GM21381 (cell line): Measurements from ENCODE around the gene UNC13D.
"Not testable (repeated sequence)": the region's sequence is repeated elsewhere in the genome, so short reads cannot be mapped to it uniquely, and the experiment has no call there.

Experiments
- ATAC-seq: cut with Tn5 transposase; IDR thresholded peaks from one replicate; pipeline ENCODE4 v1.9.1; 2021; ENCODE audit warnings: mild to moderate bottlenecking, moderate library complexity; ENCODE audit not compliant: unreplicated experiment

Gene UNC13D

DNA sequence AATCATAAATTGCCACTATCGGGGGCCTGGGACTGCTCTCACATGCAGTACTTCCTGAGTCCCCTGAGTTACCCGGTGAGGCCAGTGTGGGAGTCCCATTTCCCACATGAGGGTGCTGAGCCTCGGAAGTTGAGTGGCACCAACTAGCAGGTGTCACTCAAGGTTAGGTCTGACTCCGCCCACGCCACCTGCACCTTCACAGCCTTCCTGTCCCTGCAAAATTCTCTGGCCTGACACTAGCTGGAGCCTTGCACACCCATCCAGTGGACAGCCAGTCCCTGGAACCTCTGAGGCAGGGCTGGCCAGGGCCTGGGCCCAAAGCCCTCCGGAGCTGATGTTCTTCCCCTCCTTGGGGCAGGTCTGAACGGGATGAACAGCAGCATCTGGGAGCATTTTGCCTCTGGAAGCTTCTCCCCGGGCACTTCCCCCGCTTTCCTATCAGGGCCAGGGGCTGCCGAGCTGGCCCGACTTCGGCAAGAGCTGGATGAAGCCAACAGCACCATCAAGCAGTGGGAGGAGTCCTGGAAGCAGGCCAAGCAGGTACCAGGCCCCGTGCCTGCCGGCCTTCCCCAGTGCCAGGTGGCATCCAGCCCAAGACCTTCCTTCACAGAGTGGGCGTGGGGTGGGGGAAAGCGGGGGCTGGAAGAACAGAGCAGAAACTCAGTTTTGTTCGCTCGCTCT lies 21.9 kb downstream of the UNC13D start:
- ATAC-seq, result no peak

DNA sequence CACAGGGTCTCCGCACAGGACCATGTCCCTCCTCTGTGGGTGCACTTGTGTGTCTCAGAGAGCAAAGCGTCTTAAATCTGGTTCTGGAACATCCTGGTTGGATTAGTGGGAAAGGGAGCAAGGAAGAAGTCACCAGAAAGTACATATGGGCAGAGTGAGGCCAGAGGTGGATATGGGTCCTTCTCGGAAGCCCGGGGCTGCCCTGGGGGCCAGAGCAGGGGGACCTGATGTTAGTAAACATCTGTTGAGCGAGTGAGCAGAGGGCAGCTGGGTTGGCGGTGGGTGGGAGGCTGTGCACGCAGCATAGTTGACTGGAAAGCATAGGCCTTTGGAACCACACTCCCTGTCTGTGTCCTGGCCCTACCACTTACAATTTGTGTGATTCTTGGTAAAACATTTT lies 22.7 kb downstream of the UNC13D start:
- no peak for ATAC-seq

DNA sequence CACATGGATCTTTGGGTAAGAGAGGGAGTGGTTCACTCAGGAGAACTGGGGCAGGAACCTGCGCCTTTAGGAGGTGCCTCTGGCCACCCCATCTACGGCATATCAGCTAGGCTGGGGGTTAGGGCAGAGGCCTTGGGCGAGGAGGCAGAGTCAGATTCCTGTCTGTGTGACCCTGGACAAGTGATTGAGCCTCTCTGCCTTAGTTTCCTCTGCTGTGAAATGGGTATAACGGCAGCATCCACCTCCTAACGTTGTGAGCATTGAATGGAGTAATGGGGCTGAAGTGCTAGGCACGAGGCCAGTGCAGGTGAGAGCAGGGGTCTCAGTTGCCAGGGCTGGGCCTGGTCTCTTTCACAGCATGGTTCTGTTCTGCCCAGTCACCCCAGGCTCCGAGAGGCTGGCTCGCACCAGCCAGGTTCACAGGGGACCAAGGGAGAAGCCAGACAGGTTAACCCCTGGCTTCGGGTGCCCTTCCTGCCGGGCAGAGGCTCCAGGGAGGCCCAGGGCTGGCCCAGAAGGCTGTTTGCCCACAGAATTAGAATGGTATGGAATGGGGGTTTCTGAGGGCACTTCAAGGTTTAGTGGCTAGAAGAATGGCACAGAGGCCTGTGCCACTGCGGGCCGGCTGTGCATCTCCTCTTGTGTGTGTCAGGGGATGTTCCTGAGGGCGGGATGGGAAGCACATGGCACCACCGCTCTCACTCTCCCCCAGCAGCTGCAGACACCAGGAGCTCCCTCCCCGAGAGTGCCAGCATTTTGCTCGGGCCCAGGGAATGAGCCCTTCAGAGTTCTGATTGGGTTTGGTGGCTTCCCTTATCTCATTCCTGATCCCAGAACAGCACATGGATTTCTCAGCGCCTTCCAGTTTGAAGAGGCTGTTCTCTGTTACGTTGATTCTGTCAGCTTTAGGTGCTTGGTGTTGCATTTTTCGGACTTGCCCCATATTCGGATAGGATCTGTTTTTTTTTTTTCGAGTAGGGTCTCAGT lies 23.8 kb downstream of the UNC13D start:
- no peak for ATAC-seq

DNA sequence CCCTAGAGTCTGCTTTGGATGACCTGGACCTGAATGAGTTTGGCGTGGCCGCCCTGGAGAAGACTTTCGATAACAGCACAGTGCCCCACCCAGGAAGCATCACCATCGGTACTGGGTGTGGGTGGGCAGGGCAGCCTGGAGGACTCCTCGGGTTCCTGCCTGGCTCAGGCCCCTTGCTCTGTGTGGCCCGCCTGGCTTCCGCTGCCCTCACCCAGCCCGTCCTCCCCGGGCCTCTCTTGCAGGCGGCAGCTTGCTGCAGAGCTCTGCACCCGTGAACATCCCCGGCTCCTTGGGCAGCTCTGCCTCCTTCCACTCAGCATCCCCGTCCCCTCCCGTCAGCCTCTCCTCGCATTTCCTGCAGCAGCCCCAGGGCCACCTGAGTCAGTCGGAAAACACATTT lies 24.5 kb downstream of the UNC13D start:
- ATAC-seq, result no peak

DNA sequence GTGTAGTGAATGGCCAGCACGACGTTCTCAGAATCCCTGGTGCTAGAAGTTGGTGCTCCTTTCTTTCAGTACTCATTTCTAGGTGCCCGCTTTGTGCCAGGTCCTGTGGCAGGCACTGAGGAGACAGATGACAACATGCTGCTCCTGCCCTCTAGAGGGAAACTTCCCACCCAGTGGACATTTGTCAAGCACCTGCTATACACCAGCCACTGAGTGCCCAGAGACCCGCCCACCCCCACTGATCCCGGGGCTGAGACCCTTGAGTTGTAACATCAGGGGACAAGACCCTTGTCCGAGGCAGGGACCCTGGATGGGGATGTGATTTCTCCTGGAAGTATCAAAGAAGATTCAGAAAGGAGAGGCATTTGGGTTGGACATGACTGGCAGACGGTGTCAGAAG lies 25.1 kb downstream of the UNC13D start:
- no peak for ATAC-seq

DNA sequence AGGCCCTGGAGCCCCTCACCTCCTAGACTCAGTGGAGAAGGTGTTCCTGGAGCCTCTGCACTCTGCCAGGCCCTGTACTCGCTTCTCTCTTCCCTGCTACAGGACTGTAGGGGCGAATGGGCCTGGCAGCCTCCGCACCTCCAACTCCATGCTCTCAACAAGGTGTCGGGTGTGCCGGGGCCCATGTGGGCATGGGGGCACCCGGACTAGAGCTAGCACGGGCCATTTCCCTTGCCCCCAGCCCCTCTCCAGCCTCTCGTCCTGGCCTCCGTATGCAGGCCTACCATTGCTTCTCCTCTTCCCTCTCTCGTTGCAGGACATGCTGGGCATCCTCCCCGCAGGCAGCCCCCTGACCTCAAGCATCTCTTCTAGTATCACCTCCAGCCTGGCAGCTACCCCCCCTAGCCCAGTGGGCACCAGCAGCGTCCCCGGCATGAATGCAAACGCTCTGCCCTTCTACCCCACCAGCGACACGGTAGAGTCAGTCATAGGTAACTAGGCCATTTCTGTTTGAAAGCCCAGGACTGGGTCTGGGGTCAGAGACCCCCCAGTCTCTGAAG lies 25.8 kb downstream of the UNC13D start:
- no peak for ATAC-seq

DNA sequence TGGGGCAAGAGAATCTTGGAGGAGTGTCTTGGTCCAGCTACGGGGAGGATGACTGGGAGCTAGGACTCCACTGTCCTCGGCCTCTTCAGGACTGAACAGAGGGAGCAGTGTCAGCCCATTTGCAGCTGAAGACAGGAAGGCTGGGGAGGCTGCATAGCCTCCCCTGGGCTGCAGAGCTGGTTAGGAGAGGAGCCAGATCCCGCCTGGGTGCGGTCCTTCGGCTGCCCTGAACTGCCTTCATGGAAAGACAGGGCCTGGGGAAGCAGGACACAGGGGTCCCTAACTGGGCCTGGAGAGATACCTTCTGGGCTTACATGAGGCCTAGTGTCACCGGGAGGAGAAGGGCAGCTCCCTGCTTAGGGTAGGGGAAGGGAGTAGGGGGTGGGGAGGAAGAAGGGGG lies 26.6 kb downstream of the UNC13D start:
- ATAC-seq, result no peak

DNA sequence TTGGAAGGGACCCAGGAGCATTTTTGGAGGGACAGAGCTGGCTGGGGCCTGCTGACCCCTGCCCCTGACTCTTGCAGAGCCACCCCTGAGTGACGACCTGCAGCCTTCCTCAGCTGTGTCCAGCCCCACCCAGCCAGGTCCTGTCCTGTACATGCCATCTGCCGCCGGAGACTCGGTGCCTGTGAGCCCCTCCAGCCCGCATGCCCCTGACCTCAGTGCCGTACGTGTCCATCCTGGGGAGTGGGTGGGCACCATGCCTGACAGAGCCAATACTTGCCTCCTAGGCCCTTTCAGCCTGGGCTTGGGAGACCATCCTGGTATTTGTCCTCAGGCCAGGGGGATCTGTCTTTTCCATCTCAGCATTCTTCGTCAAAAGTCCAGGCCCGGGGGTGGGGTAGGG lies 27.5 kb downstream of the UNC13D start:
- no peak for ATAC-seq

DNA sequence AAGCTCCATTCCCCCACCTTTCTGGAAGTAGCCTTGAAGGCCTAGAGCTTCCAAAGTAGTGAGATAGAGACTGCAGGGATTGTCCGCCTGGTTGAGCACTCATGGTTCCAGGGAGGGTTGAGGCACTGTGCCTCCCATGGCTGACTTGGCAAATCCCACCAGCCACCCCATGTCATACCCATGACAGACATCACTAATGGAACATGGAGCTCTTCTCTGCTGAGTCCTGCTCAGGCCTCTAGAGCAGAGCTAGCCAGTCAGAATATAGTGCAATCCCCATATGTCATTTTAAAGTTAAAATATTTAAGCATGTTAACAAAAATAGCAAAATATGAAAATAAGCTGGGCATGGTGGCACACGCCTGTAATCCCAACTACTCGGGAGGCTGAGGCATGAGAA lies 28.8 kb downstream of the UNC13D start:
- ATAC-seq, result no peak

DNA sequence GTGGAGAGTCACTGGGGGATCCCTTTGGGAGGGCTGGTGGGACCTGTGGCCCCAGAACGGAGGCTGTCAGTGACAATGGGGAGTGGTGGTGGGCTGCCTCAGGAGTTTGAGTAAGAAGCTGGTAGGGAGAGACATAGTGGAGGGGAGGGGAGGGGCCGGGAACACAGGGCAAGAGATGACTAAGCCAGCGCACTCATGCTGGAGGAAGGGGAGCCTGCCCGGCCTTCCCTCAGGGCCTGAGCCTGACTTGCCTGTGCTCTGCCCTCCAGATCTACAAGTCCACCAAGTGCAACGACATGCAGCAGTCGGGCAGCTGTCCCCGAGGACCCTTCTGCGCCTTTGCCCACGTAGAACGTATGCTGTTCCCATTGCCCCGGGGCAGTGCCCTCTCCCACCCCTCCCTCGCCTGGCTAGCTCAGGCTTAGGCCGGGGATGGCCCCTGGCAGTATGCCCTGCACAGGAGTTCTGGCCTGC lies 29.3 kb downstream of the UNC13D start:
- ATAC-seq, result no peak

DNA sequence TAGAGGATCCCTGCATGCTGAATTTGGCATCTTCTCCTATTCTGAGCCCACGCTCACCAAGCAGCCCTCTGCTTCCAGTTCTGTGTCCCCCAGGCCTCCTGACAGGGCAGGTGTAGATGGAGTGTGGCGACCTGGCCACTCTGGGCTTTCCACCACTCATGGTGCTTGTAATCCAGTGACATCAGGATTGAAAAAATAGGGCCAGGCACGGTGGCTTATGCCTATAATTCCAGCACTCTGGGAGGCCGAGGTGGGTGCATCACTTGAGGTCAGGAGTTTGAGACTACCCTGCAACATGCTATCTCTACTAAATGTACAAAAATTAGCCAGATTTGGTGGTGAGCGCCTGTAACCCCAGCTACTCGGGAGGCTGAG lies 30.2 kb downstream of the UNC13D start:
- no peak for ATAC-seq

DNA sequence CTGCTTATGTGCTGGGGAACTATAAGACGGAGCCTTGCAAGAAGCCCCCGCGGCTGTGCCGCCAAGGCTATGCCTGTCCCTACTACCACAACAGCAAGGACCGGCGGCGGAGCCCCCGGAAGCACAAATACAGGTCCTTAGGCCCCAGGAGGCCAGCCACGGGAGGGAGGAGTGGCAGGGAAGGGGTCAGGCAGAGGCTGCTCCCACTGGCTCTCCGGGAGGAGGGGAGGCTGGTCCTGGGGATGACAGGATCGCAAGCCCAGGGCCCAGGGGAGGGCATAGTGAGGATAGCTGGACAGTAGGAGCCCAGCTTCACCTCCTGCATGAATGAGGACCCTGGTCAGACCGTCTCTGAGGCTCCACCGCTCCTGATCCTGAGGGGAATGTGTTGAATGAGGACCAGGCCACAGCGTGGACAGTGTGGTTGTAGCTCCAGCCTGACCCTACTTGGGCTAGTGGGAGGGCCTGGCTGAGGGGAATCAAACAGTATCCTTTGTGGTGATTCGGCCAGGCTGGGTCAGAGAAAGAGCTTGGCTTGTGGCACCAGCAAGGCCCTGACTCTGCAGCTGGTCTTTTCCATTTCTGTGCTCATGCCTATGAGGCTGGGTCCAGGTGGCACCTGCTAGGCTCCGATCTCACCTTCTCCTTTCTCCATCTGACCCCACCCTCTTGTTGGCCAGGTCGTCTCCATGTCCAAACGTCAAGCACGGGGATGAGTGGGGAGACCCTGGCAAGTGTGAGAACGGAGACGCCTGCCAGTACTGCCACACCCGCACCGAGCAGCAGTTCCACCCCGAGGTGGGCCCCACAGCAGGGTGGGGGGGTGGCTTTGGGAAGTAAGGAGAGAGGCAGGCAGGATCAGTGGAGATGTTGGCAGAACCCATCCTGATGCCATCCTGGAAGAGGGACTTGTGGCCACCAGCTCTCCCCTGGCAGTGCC lies 30.9 kb downstream of the UNC13D start:
- ATAC-seq, result no peak

DNA sequence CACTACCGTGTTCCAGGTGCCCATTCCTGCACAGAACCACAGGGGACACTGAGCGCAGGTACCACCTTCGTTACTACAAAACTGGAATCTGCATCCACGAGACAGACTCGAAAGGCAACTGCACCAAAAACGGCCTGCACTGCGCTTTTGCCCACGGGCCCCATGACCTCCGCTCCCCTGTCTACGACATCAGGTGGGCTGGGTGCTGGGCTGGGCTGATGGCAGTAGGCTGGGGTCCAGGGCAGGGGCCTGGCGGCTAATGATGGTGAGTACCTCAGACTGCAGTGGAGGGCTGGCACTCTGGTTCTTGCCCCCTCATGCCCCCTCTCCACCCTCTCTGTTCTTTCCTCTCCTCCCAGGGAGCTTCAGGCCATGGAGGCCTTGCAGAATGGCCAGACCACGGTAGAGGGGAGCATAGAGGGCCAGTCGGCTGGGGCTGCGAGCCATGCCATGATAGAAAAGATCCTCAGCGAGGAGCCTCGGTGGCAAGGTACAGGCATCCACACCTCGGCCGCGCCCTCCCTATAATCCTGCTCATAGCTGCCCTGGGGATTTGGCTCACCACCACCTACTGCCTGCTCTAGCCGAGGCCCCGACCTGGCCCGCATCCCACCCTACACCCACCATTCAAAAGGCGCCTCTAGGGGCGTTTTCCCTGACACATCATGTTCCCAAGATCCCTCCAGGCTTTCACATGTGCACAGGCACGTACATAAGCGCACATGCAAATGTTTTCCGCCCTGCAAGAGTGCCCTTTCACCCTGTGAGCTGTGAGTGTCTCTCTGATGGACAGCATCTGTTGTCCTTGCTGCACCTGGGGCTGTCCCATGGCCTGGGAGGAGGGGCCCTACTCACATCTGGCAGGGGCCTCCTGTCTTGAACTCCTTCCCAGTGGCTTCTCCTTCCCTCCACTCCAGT lies 31.8 kb downstream of the UNC13D start:
- ATAC-seq, result no peak

DNA sequence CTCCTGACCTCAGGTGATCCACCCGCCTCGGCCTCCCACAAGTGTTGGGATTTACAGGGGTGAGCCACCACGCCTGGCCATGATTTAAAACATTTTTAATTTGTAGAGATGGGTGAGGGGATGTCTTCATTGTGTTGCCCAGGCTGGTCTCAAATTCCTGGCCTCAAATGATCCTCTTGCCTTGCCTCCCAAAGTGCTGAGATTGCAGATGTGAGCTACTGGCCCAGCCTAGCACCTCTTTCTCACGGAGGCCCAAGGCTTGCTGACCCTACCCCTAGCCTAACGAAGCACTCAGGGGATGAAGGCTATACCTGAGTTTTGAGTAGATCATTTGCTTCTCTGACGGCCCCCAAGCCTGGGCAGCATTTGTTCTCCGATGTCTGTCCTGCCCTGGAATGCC lies 33.0 kb downstream of the UNC13D start:
- ATAC-seq, result no peak

DNA sequence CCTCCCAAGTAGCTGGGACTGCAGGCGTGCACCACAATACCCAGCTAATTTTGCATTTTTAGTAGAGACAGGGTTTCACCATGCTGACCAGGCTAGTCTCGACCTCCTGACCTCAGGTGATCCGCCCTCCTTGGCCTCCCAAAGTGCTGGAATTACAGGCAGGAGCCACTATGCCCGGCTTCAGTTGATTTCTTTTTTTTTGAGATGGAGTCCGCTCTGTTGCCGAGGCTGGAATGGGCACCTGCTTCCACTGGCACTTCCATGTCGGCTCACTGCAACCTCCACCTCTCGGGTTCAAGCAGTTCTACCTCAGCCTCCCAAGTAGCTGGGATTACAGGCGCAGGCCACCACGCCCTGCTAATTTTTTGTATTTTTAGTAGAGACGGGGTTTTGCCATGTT lies 33.4 kb downstream of the UNC13D start:
- not testable (repeated sequence) for ATAC-seq

DNA sequence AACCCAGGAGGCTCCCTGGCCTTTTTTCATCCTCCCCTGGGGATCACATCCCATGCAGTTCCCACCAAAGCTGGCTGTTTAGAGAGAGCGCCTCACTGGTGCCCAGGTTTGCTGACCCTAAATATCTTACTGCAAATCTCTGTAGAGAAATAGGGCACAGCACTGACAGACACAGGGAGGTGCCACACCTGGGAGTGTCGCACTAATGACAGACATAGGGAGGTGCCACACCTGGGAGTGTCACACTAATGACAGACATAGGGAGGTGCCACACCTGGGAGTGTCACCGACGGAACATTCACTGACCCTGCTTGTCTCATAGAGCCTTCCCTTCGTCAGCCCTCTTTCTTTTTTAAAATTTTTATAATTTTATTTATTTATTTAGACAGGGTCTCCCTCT lies 34.0 kb downstream of the UNC13D start:
- no peak for ATAC-seq

DNA sequence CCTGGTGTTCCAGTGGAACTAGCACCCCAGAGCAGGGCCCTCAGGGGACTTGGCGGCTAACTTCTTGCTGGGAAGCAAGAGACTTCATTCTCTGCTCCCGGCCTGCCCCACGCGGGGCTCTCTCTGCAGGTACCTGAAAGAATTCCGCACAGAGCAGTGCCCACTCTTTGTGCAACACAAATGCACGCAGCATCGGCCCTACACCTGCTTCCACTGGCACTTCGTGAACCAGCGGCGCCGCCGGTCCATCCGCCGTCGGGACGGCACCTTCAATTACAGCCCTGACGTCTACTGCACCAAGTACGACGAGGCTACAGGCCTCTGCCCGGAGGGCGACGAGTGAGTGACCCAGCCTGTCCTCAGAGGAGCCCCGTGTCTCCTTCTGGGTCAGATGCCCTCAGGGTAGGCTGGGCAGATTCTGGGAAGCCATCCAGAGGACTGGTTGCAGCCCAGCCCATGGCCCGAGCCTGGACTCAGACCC lies 34.5 kb downstream of the UNC13D start:
- no peak for ATAC-seq

DNA sequence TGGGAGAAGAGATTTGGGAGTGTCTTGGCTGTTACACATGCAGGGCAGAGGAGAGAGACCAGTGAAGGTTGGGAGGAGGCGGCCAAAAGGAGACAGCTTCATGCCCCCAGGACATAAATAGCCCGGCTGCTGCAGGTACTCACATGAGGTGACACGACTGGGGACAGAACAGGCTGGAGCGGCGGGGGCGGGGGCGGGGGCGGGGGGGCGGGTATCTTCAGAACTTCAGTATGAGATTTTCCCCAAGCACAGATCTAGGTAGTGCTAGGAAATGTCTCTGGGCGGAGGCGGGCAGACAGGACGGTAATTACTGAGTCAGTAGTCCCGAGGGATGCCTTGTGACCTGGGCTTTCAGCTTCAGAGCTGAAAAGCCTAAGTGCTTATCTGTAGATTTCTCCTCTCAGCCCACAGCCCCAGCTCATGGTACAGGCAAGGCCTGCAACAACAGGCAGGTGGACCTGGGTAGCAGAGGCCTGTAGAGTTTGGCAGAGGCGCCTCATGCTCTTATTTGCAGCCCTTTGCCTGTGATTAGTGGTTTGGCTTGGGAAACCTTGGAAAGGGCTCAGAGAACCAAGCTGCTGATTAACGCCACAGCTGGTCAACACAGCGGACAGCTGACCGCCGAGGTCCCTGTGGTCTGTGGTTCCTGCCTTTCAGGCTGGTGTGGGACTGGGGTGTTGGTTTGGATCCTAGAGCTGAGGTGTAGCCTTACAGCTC lies 35.1 kb downstream of the UNC13D start:
- no peak for ATAC-seq

DNA sequence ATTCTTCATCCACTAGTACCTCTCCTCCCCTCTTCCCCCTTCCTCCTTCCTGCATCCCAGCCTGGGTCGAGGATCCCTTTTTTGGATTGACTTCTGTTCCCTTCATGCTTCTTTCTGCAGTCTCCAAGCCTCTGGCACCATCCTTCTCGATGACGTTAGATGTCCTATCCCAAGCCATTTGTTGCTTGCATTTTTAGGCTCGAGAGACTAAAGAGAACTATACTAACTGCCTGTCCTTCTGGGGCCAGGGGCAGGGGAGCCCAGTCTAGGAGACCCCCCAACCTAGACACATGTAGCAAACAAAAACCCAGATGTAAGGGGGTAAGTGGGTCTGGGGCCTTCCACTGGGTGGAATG lies 35.7 kb downstream of the UNC13D start:
- no peak for ATAC-seq
